Fibroblast of the aortic adventitia (primary cell): ENCODE results near the gene MGAT5. TPM values are rescaled to one million over a fixed set of nuclear protein-coding genes. Genes with fewer than 3 reads are reported as not detected.

Experiments used
- DNase-seq: peaks from one replicate; pipeline ENCODE4 v3.0.0-alpha.2; 2010; ENCODE audit warnings: low read depth
- H3K4me3 ChIP-seq: 2 replicates; pipeline ENCODE4 v1.5.1; 2011; ENCODE audit warnings: low read depth, mild to moderate bottlenecking, control low read depth, low read length, moderate library complexity
- CTCF ChIP-seq: IDR thresholded peaks from 2 replicates; pipeline ENCODE4 v1.5.1; 2011; ENCODE audit warnings: mild to moderate bottlenecking, low read length, control low read depth, inconsistent platforms; ENCODE audit not compliant: insufficient read depth
- total RNA-seq: library from RNA; depleted of rRNA; stranded (reverse); fragments of >200 nt; gene quantifications from 2 replicates; pipeline ENCODE4 v1.2.3, GENCODE V29; 2012; ENCODE audit warnings: low replicate concordance

Gene MGAT5
- total RNA-seq, 1 donor = 46.5 TPM

GRCh38 chr2:134361648-134362047, 107.8 kb downstream of the MGAT5 start:
- H3K4me3 ChIP-seq = no peak overlapping the region
- TF ChIP-seq CTCF = no peak
- no peak for DNase-seq

DNA sequence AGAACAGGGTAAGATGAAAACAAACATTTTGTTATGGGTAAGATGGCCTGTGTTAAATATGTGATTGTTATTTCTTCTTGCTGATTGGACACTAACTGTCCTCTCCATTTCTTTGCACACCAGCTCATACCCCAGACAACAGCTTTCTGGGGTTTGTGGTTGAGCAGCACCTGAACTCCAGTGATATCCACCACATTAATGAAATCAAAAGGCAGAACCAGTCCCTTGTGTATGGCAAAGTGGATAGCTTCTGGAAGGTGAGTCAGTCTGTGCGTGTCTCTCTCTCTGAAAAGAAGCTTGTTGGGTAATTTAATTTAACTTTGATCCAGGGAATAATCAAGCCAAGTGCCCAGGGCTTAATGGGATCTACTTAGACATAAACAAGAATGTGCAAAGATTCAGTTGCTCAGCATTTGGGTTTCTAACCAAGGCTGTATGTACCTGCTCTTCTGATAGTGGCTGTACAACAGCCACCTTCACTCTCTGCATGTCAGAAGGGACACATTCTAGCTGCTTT, 108.3 kb downstream of the MGAT5 start:
- no peak for TF ChIP-seq CTCF
- H3K4me3 ChIP-seq = no peak overlapping the region
- DNase-seq = no peak

GRCh38 chr2:134362740-134363139, 108.9 kb downstream of the MGAT5 start:
- TF ChIP-seq CTCF = no peak
- H3K4me3 ChIP-seq = no peak overlapping the region
- DNase-seq = no peak

DNA sequence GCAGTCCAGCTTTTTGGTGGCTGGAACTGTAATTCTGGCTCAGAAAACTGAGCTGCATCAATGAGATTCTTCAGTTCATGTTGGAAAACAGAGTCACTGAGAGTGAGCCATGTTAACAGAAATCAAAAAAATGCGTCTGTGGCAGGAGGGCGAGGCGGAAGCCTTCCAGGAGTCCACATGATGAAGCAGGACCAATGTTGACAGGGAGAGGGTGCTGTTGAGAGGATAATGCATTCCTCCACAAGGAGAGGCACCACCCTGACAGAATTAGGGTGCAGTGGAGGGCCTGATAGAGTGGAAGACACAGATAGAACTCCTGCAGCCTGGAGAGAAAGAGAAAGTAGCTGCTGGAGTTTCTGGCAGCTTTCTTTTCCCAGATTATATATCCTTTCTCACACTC, 111.5 kb downstream of the MGAT5 start:
- H3K4me3 ChIP-seq = no peak overlapping the region
- TF ChIP-seq CTCF = no peak
- DNase-seq = no peak

GRCh38 chr2:134366359-134366758, 112.5 kb downstream of the MGAT5 start:
- H3K4me3 ChIP-seq = no peak overlapping the region
- DNase-seq = no peak
- TF ChIP-seq CTCF = no peak

DNA sequence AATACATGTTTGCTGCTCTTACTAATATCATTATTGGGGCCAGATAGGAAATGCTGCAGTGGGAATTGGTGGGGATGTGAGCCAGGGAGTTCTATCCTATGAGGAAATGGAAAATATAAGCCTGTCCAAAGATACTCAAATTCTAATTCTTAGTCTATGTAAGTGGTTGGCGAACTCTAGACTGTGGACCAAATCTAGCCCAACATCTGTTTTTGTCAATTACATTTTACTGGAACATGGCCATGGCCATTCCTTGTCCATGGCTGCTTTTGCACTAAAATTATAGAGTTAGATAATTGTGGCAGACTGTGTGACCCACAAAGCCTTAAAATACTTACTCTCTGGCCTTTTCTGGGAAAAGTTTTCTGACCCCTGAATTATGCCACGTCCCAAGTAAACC, 113.3 kb downstream of the MGAT5 start:
- no peak overlapping the region for H3K4me3 ChIP-seq
- TF ChIP-seq CTCF = no peak
- DNase-seq = no peak
